IPS DF 6.9 (cell line): ENCODE data around the gene SPINT3.

Experiments
- DNase-seq: peaks from one replicate; pipeline ENCODE4 v3.0.0-alpha.2; 2013; ENCODE audit warnings: low read depth, low spot score
- H3K27ac ChIP-seq: one replicate; pipeline ENCODE4 v1.5.1; 2013; ENCODE audit warnings: low read length, control low read depth
- H3K27me3 ChIP-seq: 2 replicates; pipeline ENCODE4 v1.6.1; 2013; ENCODE audit warnings: mild to moderate bottlenecking, low read length; ENCODE audit not compliant: control insufficient read depth, insufficient read depth
- H3K36me3 ChIP-seq: 2 replicates; pipeline ENCODE4 v1.6.1; 2013; ENCODE audit warnings: low read length; ENCODE audit not compliant: control insufficient read depth, insufficient read depth
- H3K4me1 ChIP-seq: 2 replicates; pipeline ENCODE4 v1.6.1; 2013; ENCODE audit warnings: low read length; ENCODE audit not compliant: control insufficient read depth, insufficient read depth
- H3K4me3 ChIP-seq: 2 replicates; pipeline ENCODE4 v1.5.1; 2013; ENCODE audit warnings: mild to moderate bottlenecking, low read length
- H3K9me3 ChIP-seq: 2 replicates; pipeline ENCODE4 v1.6.1; 2013; ENCODE audit warnings: low read length, inconsistent platforms; ENCODE audit not compliant: control insufficient read depth, insufficient read depth
- WGBS: extraction: QIAGEN DNeasy Blood & Tissue Kit; methylation state at CpG from one replicate; pipeline ENCODE4 v1.1.7; 2013; ENCODE audit warnings: mixed read lengths, missing lambda C conversion rate; ENCODE audit not compliant: insufficient read length, insufficient coverage; 5-methylcytosine and 5-hydroxymethylcytosine counted together

The SPINT3 gene

GRCh38 chr20:45502561-45502960 is 12.9 kb downstream of the SPINT3 start:
- H3K9me3 ChIP-seq = no peaks in the 10 kb centered on the region
- H3K4me3 ChIP-seq = no peak overlapping the region
- H3K36me3 ChIP-seq = no peaks in the 10 kb centered on the region
- H3K27me3 ChIP-seq = no peaks in the 10 kb centered on the region
- WGBS = no CpG with 5 or more reads among the region's 1 CpG
- H3K27ac ChIP-seq = no peak overlapping the region
- no peak for DNase-seq
- no peaks in the 10 kb centered on the region for H3K4me1 ChIP-seq

- no peaks in the 10 kb centered on the region for H3K9me3 ChIP-seq
- no peaks in the 10 kb centered on the region for H3K4me1 ChIP-seq
- no peak overlapping the region for H3K27ac ChIP-seq
- H3K27me3 ChIP-seq = no peaks in the 10 kb centered on the region
- DNase-seq = no peak
- no CpG with 5 or more reads among the region's 1 CpG for WGBS
- no peak overlapping the region for H3K4me3 ChIP-seq
- no peaks in the 10 kb centered on the region for H3K36me3 ChIP-seq
Measured at GRCh38 chr20:45501600-45501999, 13.8 kb downstream of the SPINT3 start.

- no peaks in the 10 kb centered on the region for H3K36me3 ChIP-seq
- no peaks in the 10 kb centered on the region for H3K9me3 ChIP-seq
- H3K27me3 ChIP-seq = no peaks in the 10 kb centered on the region
- H3K27ac ChIP-seq = no peak overlapping the region
- no CpG with 5 or more reads among the region's 6 CpGs for WGBS
- H3K4me3 ChIP-seq = no peak overlapping the region
- H3K4me1 ChIP-seq = no peaks in the 10 kb centered on the region
- no peak for DNase-seq
Measured at GRCh38 chr20:45500022-45500421, 15.4 kb downstream of the SPINT3 start.

GRCh38 chr20:45497971-45498494 is 17.4 kb downstream of the SPINT3 start:
- Histone ChIP-seq H3K27ac (no peak overlapping the region), H3K4me1 (no peaks in the 10 kb centered on the region), H3K4me3 (no peak overlapping the region), H3K36me3 (no peaks in the 10 kb centered on the region), H3K27me3 (no peaks in the 10 kb centered on the region), H3K9me3 (no peaks in the 10 kb centered on the region)
- WGBS = no CpG with 5 or more reads among the region's 3 CpGs
- no peak for DNase-seq

GRCh38 chr20:45496166-45496565 is 19.3 kb downstream of the SPINT3 start:
- Histone ChIP-seq H3K4me1 (no peaks in the 10 kb centered on the region), H3K36me3 (no peaks in the 10 kb centered on the region), H3K27me3 (no peaks in the 10 kb centered on the region), H3K4me3 (no peak overlapping the region), H3K9me3 (no peaks in the 10 kb centered on the region), H3K27ac (no peak overlapping the region)
- no peak for DNase-seq
- no CpG with 5 or more reads among the region's 3 CpGs for WGBS

GRCh38 chr20:45495501-45495941 is 19.9 kb downstream of the SPINT3 start:
- no peaks in the 10 kb centered on the region for H3K4me1 ChIP-seq
- no peaks in the 10 kb centered on the region for H3K36me3 ChIP-seq
- no peak overlapping the region for H3K27ac ChIP-seq
- WGBS = no CpG with 5 or more reads among the region's 1 CpG
- no peaks in the 10 kb centered on the region for H3K9me3 ChIP-seq
- no peak overlapping the region for H3K4me3 ChIP-seq
- H3K27me3 ChIP-seq = no peaks in the 10 kb centered on the region
- no peak for DNase-seq

GRCh38 chr20:45489083-45489531 is 26.3 kb downstream of the SPINT3 start:
- H3K9me3 ChIP-seq = no peaks in the 10 kb centered on the region; the same call in 1 of the 2 replicates
- no CpG with 5 or more reads among the region's 1 CpG for WGBS
- no peaks in the 10 kb centered on the region for H3K27me3 ChIP-seq
- H3K4me3 ChIP-seq = no peak overlapping the region
- no peaks in the 10 kb centered on the region for H3K36me3 ChIP-seq
- no peak for DNase-seq
- no peaks in the 10 kb centered on the region; the same call in 1 of the 2 replicates for H3K4me1 ChIP-seq
- no peak overlapping the region for H3K27ac ChIP-seq

GRCh38 chr20:45487231-45487635 is 28.2 kb downstream of the SPINT3 start:
- DNase-seq = no peak
- H3K9me3 ChIP-seq = no peaks in the 10 kb centered on the region; the same call in 1 of the 2 replicates
- peak overlapping the region; percentile 35; the same call in 1 of the 2 replicates for H3K4me3 ChIP-seq
- no peaks in the 10 kb centered on the region for H3K36me3 ChIP-seq
- no peaks in the 10 kb centered on the region for H3K27me3 ChIP-seq
- H3K4me1 ChIP-seq = no peaks in the 10 kb centered on the region; the same call in 1 of the 2 replicates
- no peak overlapping the region for H3K27ac ChIP-seq
- WGBS = no CpG with 5 or more reads among the region's 20 CpGs

- H3K27me3 ChIP-seq = no peaks in the 10 kb centered on the region
- H3K9me3 ChIP-seq = no peaks in the 10 kb centered on the region; the same call in 1 of the 2 replicates
- H3K4me1 ChIP-seq = no peaks in the 10 kb centered on the region; the same call in 1 of the 2 replicates
- no CpG with 5 or more reads among the region's 4 CpGs for WGBS
- H3K27ac ChIP-seq = no peak overlapping the region
- no peaks in the 10 kb centered on the region for H3K36me3 ChIP-seq
- no peak overlapping the region for H3K4me3 ChIP-seq
- DNase-seq = no peak
Measured at GRCh38 chr20:45485388-45485787, 30.0 kb downstream of the SPINT3 start.

GRCh38 chr20:45484676-45485075 is 30.7 kb downstream of the SPINT3 start:
- H3K27ac ChIP-seq = no peak overlapping the region
- no peak overlapping the region for H3K4me3 ChIP-seq
- H3K4me1 ChIP-seq = no peaks in the 10 kb centered on the region; the same call in 1 of the 2 replicates
- no peak for DNase-seq
- H3K36me3 ChIP-seq = no peaks in the 10 kb centered on the region
- H3K27me3 ChIP-seq = no peaks in the 10 kb centered on the region
- H3K9me3 ChIP-seq = no peaks in the 10 kb centered on the region; the same call in 1 of the 2 replicates
- no CpG with 5 or more reads among the region's 6 CpGs for WGBS

GRCh38 chr20:45479822-45480221 is 35.6 kb downstream of the SPINT3 start:
- no CpG with 5 or more reads among the region's 7 CpGs for WGBS
- Histone ChIP-seq H3K9me3 (no peaks in the 10 kb centered on the region), H3K27ac (no peak overlapping the region), H3K4me1 (no peaks in the 10 kb centered on the region), H3K36me3 (no peaks in the 10 kb centered on the region), H3K4me3 (no peak overlapping the region), H3K27me3 (no peaks in the 10 kb centered on the region)
- DNase-seq = no peak
